DOHH2 (cell line): ENCODE data around the gene CHMP1B.

Source experiments
- EZH2phosphoT487 ChIP-seq: fragments of 200-600 bp; sonication (generic); IDR thresholded peaks from 2 replicates; pipeline ENCODE4 v1.6.1; 2017; ENCODE audit warnings: borderline replicate concordance, mild to moderate bottlenecking, antibody characterized with exemption, low read length, moderate library complexity, mixed read lengths
- TF ChIP-seq, protein P1 (sequence below): fragments of 200-600 bp; sonication (generic); IDR thresholded peaks from one replicate; pipeline ENCODE4 v1.5.1; 2014; ENCODE audit warnings: antibody characterized with exemption, mild to moderate bottlenecking, low read depth, low read length; ENCODE audit not compliant: poor library complexity, severe bottlenecking

DNA sequence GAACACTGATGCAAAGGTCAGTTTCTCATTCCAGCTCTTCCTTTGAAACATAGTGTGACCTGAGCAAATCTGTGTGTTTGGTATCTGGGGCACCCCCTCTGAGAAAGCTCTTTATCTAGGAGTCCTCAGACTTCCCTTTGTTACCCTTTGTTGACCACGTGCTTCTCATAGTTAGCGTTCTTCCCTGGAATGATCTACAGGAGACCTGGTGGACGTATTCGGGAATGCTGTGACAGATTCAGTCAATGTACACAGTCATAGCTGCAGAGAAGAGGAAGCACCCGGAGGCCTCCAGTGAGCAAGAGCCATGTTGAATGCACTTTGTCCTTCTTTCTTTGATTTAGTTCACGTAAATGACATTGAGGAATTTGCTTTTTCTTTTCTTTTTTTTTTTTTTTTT is 10.7 kb upstream of the CHMP1B start:
- TF ChIP-seq, protein P1, sequence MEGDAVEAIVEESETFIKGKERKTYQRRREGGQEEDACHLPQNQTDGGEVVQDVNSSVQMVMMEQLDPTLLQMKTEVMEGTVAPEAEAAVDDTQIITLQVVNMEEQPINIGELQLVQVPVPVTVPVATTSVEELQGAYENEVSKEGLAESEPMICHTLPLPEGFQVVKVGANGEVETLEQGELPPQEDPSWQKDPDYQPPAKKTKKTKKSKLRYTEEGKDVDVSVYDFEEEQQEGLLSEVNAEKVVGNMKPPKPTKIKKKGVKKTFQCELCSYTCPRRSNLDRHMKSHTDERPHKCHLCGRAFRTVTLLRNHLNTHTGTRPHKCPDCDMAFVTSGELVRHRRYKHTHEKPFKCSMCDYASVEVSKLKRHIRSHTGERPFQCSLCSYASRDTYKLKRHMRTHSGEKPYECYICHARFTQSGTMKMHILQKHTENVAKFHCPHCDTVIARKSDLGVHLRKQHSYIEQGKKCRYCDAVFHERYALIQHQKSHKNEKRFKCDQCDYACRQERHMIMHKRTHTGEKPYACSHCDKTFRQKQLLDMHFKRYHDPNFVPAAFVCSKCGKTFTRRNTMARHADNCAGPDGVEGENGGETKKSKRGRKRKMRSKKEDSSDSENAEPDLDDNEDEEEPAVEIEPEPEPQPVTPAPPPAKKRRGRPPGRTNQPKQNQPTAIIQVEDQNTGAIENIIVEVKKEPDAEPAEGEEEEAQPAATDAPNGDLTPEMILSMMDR: no peak
- no peak for TF ChIP-seq EZH2phosphoT487
